Measurements from ENCODE around the gene TPBGL. TPM values are rescaled to one million over a fixed set of nuclear protein-coding genes. Genes with fewer than 3 reads are reported as not detected.

Gene TPBGL
- total and polyA plus RNA-seq, 2 of the 4 experiments (the other 2 are of a cell fraction), result not detected

DNA sequence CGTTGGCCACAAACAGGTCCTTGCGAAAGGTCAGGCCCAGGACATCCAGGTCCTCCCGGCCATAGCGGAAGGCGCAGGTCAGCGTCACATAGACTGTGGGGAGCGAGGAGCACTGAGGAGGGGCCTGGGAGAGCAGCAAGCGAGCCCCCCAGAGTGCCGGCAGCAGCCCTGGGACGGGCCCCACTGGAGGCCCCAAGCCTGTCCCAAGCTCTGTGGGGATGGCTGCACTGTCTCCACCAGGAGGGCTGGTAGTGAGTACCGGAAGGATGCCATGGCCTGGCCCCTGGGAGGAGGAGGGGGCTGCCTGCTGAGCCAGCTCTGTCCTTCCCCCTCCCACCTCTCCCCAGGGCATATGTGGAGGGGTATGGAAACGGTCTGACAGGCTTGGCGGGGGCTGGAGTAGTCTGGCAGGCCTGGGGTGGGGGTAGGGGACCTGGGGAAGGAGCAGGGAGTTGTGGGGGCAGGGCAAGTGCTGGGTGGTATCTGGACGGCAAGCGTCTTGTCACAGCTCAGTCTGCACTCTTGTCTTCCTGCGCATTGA, 42.9 kb downstream of the TPBGL start:
- Histone ChIP-seq H3K18ac (ENCODE audit: low read depth, low read length) (no peak overlapping the region), H4K8ac (ENCODE audit: low read depth in 2 of 2, low read length in 2 of 2) (no peak overlapping the region), H3K9me1 (ENCODE audit: insufficient read depth, low read length) (no peaks in the 10 kb centered on the region), H3K56ac (ENCODE audit: extremely low read depth, insufficient read depth, low read length) (no peak overlapping the region), H4K20me1 (ENCODE audit: insufficient read depth, low read length) (0 out of 2 replicates have a peak, but pooled peaks cover 3% of the 10 kb centered on the region), H3K36me3 (ENCODE audit: control insufficient read depth, insufficient read depth, low read length) (peaks cover 18% of the 10 kb centered on the region; the same call in 1 of the 2 replicates), H3K14ac (replicated peaks; ENCODE audit: low read depth, low read length) (no peak overlapping the region), H3K9me3 (ENCODE audit: control insufficient read depth, insufficient read depth, low read length) (no peaks in the 10 kb centered on the region), H2BK20ac (ENCODE audit: low read depth, low read length) (no peak overlapping the region), H3K4me1 (ENCODE audit: control insufficient read depth, insufficient read depth, low read length) (peaks cover 2% of the 10 kb centered on the region), H2AK9ac (replicated peaks; ENCODE audit: low read depth, low read length, poor library complexity) (no peak overlapping the region), H3K27me3 (ENCODE audit: control insufficient read depth, insufficient read depth, low read length) (no peaks in the 10 kb centered on the region), H4K91ac (ENCODE audit: insufficient read depth, low read depth, low read length) (no peak overlapping the region), H4K5ac (ENCODE audit: low read depth, low read length) (no peak overlapping the region), H3K79me1 (ENCODE audit: low read depth in 1 of 2, low read length in 2 of 2) (no peaks in the 10 kb centered on the region), H2BK15ac (ENCODE audit: low read depth, low read length) (no peak overlapping the region), H2BK120ac (ENCODE audit: low read depth, low read length) (no peak overlapping the region), H2AFZ (replicated peaks; ENCODE audit: low read length, poor library complexity) (no peak overlapping the region), H3K9ac (ENCODE audit: low read depth, low read length) (no peak overlapping the region), H3K4ac (ENCODE audit: low read depth, low read length) (no peak overlapping the region), H3K23ac (ENCODE audit: low read depth, low read length) (no peak overlapping the region), H2AK5ac (ENCODE audit: low read depth, low read length) (no peak overlapping the region), H3K4me2 (ENCODE audit: low read depth, low read length) (no peak overlapping the region), H3K4me3 (ENCODE audit: insufficient read depth, low read depth, low read length) (no peak overlapping the region), H3K27ac (ENCODE audit: insufficient read depth, low read length) (no peak overlapping the region), H2BK5ac (ENCODE audit: low read depth, low read length, poor library complexity, severe bottlenecking) (no peak overlapping the region)
- in situ Hi-C loops (cut with MboI; ENCODE audit: low sequenced_read_pairs) (loop anchor here (25.0 kb wide), 1 partner anchor 254 kb away; the partner anchor contains the start of gene GDPD5), intact Hi-C loops (cut with micrococcal nuclease) (loop anchor here (5.0 kb wide), 1 partner anchor 249 kb away; no protein-coding TSS in a partner anchor), dilution Hi-C loops (cut with HindIII; ENCODE audit: low sequenced_read_pairs, unreplicated experiment) (no loop called here)
- no peak for TF ChIP-seq CHD1 (IDR thresholded peaks at IDR 0.05; ENCODE audit: low read depth, low read length)
- ChIA-PET POLR2A (ENCODE audit: unreplicated experiment) (no interaction called here), CTCF (no interaction called here)
- ATAC-seq (ENCODE audit: low read depth) (no peak), DNase-seq (no peak)
- WGBS, 2 experiments (ENCODE audit: extremely low coverage in 2 of 2, insufficient read length in 1 of 2), result 93% methylated on average over 3 of the region's 16 CpGs; no CpG with 5 or more reads in 1 of the 2 experiments
- BruUV-seq (replicated peaks), result no TSS peak

All from IMR-90 (cell line).